ENCODE data around the gene NGDN. TPM values are rescaled to one million over a fixed set of nuclear protein-coding genes. Genes with fewer than 3 reads are reported as not detected.

Gene NGDN
- total RNA-seq, 1 donor from 2014 or later = 47.1 TPM

GRCh38 chr14:23445773-23446172, 23.7 kb upstream of the NGDN start:
- Histone ChIP-seq H3K4me1 (peaks cover 5% of the 10 kb centered on the region), H3K4me3 (no peak overlapping the region), H3K9me3 (no peaks in the 10 kb centered on the region), H3K27ac (no peak overlapping the region), H3K36me3 (no peaks in the 10 kb centered on the region), H3K27me3 (no peaks in the 10 kb centered on the region)
- DNase-seq (ENCODE audit: extremely low spot score in 2 of 2) = no peak
- TF ChIP-seq CTCF (IDR thresholded peaks at IDR 0.05) (no peak), POLR2AphosphoS5 (IDR thresholded peaks at IDR 0.05; ENCODE audit: insufficient read depth in 1 of 2, low read depth in 1 of 2) (no peak), POLR2A (IDR thresholded peaks at IDR 0.05) (no peak)
- intact Hi-C loops (cut with DNase I) = no loop called here

- Histone ChIP-seq H3K9me3 (no peaks in the 10 kb centered on the region), H3K27ac (no peak overlapping the region), H3K4me3 (no peak overlapping the region), H3K27me3 (no peaks in the 10 kb centered on the region), H3K36me3 (no peaks in the 10 kb centered on the region), H3K4me1 (peaks cover 5% of the 10 kb centered on the region)
- no peak for DNase-seq (ENCODE audit: extremely low spot score in 2 of 2)
- no peak for TF ChIP-seq CTCF (IDR thresholded peaks at IDR 0.05)
- intact Hi-C loops (cut with DNase I) = no loop called here
These were observed 23.1 kb upstream of the NGDN start for GRCh38 chr14:23446291-23446851.

GRCh38 chr14:23447361-23448350, 21.8 kb upstream of the NGDN start:
- no peak for TF ChIP-seq CTCF (IDR thresholded peaks at IDR 0.05)
- TF ChIP-seq POLR2A (IDR thresholded peaks at IDR 0.05) = no peak
- no peak for TF ChIP-seq POLR2AphosphoS5 (IDR thresholded peaks at IDR 0.05; ENCODE audit: insufficient read depth in 1 of 2, low read depth in 1 of 2)
- Histone ChIP-seq H3K9me3 (no peaks in the 10 kb centered on the region), H3K36me3 (no peaks in the 10 kb centered on the region), H3K27me3 (no peaks in the 10 kb centered on the region), H3K4me3 (no peak overlapping the region), H3K27ac (no peak overlapping the region), H3K4me1 (peaks cover 5% of the 10 kb centered on the region)
- intact Hi-C loops (cut with DNase I) = no loop called here
- DNase-seq (ENCODE audit: extremely low spot score in 2 of 2) = no peak

DNA sequence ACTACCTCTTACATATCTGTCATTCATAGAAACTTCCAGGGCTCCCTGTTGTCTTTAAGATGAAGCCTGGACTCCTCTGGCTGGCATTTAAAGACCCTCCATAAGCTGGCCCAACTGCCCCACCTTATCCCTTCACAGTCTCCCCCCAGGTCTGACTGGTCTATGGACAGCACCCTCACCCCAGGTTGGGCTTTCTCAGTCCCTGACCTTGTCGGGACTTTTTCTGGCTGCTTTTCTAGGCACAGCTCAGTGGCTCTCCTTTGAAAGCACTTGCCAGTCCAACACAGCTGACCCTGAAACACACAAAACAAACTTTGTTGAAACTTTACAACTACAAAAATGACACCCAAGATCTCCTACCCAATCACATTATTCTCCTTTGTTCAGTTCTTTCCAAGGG, 20.2 kb upstream of the NGDN start:
- DNase-seq (ENCODE audit: extremely low spot score in 2 of 2) = no peak
- peaks cover 5% of the 10 kb centered on the region for H3K4me1 ChIP-seq
- no peaks in the 10 kb centered on the region for H3K36me3 ChIP-seq
- no peaks in the 10 kb centered on the region for H3K27me3 ChIP-seq
- intact Hi-C loops (cut with DNase I) = no loop called here
- TF ChIP-seq POLR2A (IDR thresholded peaks at IDR 0.05) (no peak), POLR2AphosphoS5 (IDR thresholded peaks at IDR 0.05; ENCODE audit: insufficient read depth in 1 of 2, low read depth in 1 of 2) (no peak), CTCF (IDR thresholded peaks at IDR 0.05) (no peak)
- no peak overlapping the region for H3K4me3 ChIP-seq
- no peak overlapping the region for H3K27ac ChIP-seq
- H3K9me3 ChIP-seq = no peaks in the 10 kb centered on the region

DNA sequence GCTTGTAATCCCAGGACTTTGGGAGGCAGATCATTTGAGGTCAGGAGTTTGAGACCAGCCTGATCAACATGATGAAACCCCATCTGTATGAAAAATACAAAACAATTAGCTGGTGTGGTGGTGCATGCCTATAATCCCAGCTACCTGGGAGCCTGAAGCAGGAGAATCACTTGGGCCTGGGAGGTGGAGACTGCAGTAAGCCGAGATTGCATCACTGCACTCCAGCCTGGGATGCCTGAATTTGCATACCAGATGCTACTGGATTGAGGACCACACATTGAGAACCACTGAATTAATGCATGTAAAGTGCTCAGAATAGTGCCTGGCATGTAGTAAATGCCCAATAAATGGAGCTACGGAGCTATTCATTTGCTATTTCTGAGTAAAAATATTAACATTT, 19.1 kb upstream of the NGDN start:
- DNase-seq (ENCODE audit: extremely low spot score in 2 of 2) = no peak
- no peaks in the 10 kb centered on the region for H3K9me3 ChIP-seq
- intact Hi-C loops (cut with DNase I) = no loop called here
- H3K4me3 ChIP-seq = no peak overlapping the region
- no peaks in the 10 kb centered on the region for H3K27me3 ChIP-seq
- TF ChIP-seq POLR2AphosphoS5 (IDR thresholded peaks at IDR 0.05; ENCODE audit: insufficient read depth in 1 of 2, low read depth in 1 of 2) = no peak
- no peak for TF ChIP-seq POLR2A (IDR thresholded peaks at IDR 0.05)
- no peak for TF ChIP-seq CTCF (IDR thresholded peaks at IDR 0.05)
- no peak overlapping the region for H3K27ac ChIP-seq
- H3K36me3 ChIP-seq = no peaks in the 10 kb centered on the region
- peaks cover 5% of the 10 kb centered on the region for H3K4me1 ChIP-seq
